Body of pancreas (tissue), 4 donors: ENCODE data around the gene IVNS1ABP. TPM values are rescaled to one million over a fixed set of nuclear protein-coding genes. Genes with fewer than 3 reads are reported as not detected.

Experiments
- ATAC-seq: fragments of 150-250 bp; one replicate; pipeline ENCODE4 v1.9.1; 2016
- DNase-seq, 4 donors: peaks; one replicate each; pipeline ENCODE4 v3.0.0-alpha.2; 2019
- H3K27ac ChIP-seq, 4 donors: fragments of 200-600 bp; sonication (generic); 1 replicate in 3 of 4; 2 replicates in 1 of 4; pipeline versions ENCODE4 v1.5.1 to v1.6.1; 2016 to 2019; ENCODE audit warnings: mild to moderate bottlenecking in 1 of 4, mixed read lengths in 1 of 4, moderate library complexity in 1 of 4
- H3K27me3 ChIP-seq, 2 donors: fragments of 200-600 bp; sonication (generic); one replicate each; pipeline ENCODE4 v1.6.0; 2016; ENCODE audit warnings: mild to moderate bottlenecking in 1 of 2
- H3K36me3 ChIP-seq, 2 donors: fragments of 200-600 bp; sonication (generic); replicated peaks in 1 of 2; 2 replicates each; pipeline ENCODE4 v1.5.1; 2016; ENCODE audit warnings: low read depth in 2 of 2; ENCODE audit not compliant: insufficient read depth in 1 of 2
- H3K4me1 ChIP-seq: fragments of 200-600 bp; sonication (generic); one replicate; pipeline ENCODE4 v1.6.0; 2016
- H3K4me3 ChIP-seq, 2 donors: fragments of 200-600 bp; sonication (generic); 1 replicate in 1 of 2; 2 replicates in 1 of 2; pipeline ENCODE4 v1.5.1; 2016 to 2019
- H3K9me3 ChIP-seq, 3 donors: fragments of 200-600 bp; sonication (generic); 1 replicate in 2 of 3; 2 replicates in 1 of 3; pipeline ENCODE4 v1.5.1; 2016
- POLR2A ChIP-seq, 3 donors: fragments of 450-650 bp; IDR thresholded peaks; one replicate each; pipeline ENCODE4 v1.6.1; 2016; ENCODE audit warnings: antibody characterized with exemption in 3 of 3, mild to moderate bottlenecking in 2 of 3
- WGBS, 2 donors: methylation state at CpG; one replicate each; pipeline ENCODE4 v1.1.5; 2017; 5-methylcytosine and 5-hydroxymethylcytosine counted together
- intact Hi-C: fragments of 100-400 bp; cut with DNase I; formaldehyde crosslinking; loops from one replicate; pipeline ENCODE4 v1.15.1; 2023
- total RNA-seq, 2 donors: library from RNA; depleted of rRNA; stranded (reverse); fragments of >200 nt; gene quantifications; one replicate each; pipeline ENCODE4 v1.1.0, GENCODE V29; 2016
- TF ChIP-seq, protein P1 (sequence below), 7 experiments: fragments of 450-650 bp in 4 of 7; fragments of 200-600 bp in 3 of 7; sonication (generic) in 3 of 7; IDR thresholded peaks; one replicate each; pipeline ENCODE4 v1.5.1; 2016 to 2019; ENCODE audit warnings: antibody characterized with exemption in 7 of 7

Gene IVNS1ABP
- total RNA-seq, 2 donors from 2014 or later = 33.6 to 43.8 TPM

DNA sequence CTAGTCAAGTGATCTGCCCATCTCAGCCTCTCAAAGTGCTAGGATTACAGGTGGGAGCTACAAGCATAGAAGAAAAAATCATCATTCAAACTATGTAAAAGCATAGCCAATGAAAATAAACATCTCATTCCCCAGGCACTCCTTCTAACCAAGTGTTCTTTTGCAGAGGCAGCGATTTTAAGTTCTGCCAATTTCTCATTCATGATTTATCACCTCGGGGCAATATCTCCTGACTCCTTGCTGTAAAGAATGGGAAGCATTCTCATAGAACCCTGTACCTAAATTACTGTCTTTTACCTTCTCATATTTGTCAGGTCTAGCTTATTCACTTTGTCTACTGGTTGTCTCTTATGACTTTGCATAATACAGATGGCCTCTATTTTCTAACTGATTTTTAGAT lies 32.5 kb upstream of the IVNS1ABP start:
- Histone ChIP-seq H3K4me1 (peaks cover 5% of the 10 kb centered on the region), H3K27me3 (no peaks in the 10 kb centered on the region), H3K9me3 (no peaks in the 10 kb centered on the region), H3K27ac (no peak overlapping the region), H3K4me3 (no peak overlapping the region), H3K36me3 (no peaks in the 10 kb centered on the region)
- DNase-seq = no peak
- no peak for ATAC-seq
- intact Hi-C loops = no loop called here
- WGBS, 2 donors = 90 to 96% methylated on average over 2 of the region's 2 CpGs
- no peak for TF ChIP-seq POLR2A (IDR thresholded peaks at IDR 0.05)
- TF ChIP-seq, protein P1, sequence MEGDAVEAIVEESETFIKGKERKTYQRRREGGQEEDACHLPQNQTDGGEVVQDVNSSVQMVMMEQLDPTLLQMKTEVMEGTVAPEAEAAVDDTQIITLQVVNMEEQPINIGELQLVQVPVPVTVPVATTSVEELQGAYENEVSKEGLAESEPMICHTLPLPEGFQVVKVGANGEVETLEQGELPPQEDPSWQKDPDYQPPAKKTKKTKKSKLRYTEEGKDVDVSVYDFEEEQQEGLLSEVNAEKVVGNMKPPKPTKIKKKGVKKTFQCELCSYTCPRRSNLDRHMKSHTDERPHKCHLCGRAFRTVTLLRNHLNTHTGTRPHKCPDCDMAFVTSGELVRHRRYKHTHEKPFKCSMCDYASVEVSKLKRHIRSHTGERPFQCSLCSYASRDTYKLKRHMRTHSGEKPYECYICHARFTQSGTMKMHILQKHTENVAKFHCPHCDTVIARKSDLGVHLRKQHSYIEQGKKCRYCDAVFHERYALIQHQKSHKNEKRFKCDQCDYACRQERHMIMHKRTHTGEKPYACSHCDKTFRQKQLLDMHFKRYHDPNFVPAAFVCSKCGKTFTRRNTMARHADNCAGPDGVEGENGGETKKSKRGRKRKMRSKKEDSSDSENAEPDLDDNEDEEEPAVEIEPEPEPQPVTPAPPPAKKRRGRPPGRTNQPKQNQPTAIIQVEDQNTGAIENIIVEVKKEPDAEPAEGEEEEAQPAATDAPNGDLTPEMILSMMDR (IDR thresholded peaks at IDR 0.05) = no peak

DNA sequence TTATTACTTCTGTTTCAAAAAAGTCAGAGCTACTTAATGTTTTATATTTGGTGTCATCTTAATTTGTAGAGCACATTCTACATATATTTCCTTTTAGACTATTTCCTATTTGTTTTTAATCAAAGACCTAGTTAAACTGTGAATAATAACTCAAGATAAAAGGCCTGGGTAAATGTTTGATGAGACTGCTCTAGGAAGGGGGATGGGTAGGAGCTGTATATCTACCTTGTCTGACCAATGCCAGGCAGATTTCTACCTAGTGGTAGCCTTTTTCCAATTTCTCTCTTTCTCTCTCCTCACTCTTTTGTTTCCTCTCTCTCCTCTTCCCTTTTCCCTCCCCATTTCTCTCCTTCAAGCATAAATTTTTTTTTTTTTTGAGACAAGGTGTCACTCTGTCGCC lies 31.9 kb upstream of the IVNS1ABP start:
- Histone ChIP-seq H3K4me3 (no peak overlapping the region), H3K36me3 (no peaks in the 10 kb centered on the region), H3K4me1 (peaks cover 5% of the 10 kb centered on the region), H3K9me3 (no peaks in the 10 kb centered on the region), H3K27ac (no peak overlapping the region), H3K27me3 (no peaks in the 10 kb centered on the region)
- intact Hi-C loops = no loop called here
- no peak for ATAC-seq
- TF ChIP-seq POLR2A (IDR thresholded peaks at IDR 0.05) = no peak
- TF ChIP-seq, protein P1 (IDR thresholded peaks at IDR 0.05) = no peak
- DNase-seq = no peak
- 50 to 69% methylated on average over 1 of the region's 1 CpG for whole genome bisulfite sequencing, 2 donors

DNA sequence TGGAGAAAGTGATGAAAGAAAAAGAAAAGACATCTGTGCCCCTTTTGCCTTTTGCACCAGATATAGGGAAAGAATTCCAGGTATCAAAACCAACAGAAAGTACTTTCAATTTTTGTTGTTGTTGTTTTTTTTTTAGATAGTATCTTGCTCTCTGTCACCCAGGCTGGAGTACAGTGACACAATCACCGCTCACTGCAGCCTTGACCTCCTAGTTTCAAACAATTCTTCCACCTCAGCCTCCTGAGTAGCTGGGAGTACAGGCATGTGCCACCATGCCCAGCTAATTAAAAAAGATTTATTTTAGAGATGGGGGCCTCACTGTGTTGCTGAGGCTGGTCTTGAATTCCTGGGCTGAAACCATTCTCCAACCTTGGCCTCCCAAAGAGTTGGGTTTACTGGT lies 31.3 kb upstream of the IVNS1ABP start:
- H3K27ac ChIP-seq = no peak overlapping the region
- no peaks in the 10 kb centered on the region for H3K27me3 ChIP-seq
- H3K36me3 ChIP-seq = no peaks in the 10 kb centered on the region
- no peaks in the 10 kb centered on the region for H3K9me3 ChIP-seq
- intact Hi-C loops = no loop called here
- DNase-seq = no peak
- no peak for ATAC-seq
- H3K4me3 ChIP-seq = no peak overlapping the region
- no peak for TF ChIP-seq POLR2A (IDR thresholded peaks at IDR 0.05)
- peaks cover 8% of the 10 kb centered on the region for H3K4me1 ChIP-seq
- 57 to 75% methylated on average over 1 of the region's 1 CpG for WGBS, 2 donors

DNA sequence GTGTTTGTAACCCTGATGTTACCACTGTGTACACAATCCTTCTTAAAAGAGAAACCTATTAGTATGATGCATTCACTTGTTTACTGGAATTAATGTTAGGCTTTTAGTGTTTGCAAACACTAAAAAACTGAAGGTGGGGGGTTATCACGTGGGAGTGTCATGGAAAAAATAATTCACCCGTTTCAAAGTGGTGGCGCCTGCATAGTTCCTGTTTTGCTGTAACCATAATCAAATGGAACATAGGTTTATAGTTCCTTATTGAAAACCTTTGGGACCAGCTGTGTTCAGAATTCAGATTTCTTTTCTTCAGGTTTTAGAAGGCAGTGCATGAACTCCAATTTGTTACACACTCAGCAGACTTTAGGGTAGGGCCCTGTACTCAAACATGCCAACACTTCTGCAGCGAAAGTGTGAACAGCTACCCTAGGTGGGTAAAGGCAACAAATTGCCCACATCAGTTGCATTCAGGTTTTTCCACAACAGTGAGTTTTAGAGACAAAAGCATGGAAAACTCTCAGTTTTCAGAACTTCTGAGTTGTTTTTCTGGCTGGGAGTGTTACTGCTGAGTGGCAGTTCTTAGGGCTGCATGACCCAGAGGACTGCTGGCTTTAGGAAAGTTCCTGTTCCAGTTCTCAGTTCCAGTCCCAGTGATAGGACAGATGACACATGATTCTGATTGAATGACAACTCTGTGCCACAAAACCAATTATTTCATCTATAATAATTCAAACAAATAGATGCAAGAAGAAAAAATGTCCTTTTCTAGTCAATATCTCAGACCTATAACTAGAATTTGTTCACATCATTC lies 29.1 kb upstream of the IVNS1ABP start:
- DNase-seq (peak in 1 of 4 donors; percentile 40), ATAC-seq (no peak)
- Histone ChIP-seq H3K36me3 (no peaks in the 10 kb centered on the region), H3K9me3 (no peaks in the 10 kb centered on the region), H3K27ac (peak overlapping the region in 1 of 4 donors; percentile 54), H3K4me3 (no peak overlapping the region), H3K27me3 (no peaks in the 10 kb centered on the region), H3K4me1 (peaks cover 15% of the 10 kb centered on the region)
- intact Hi-C loops = no loop called here
- TF ChIP-seq, protein P1 (IDR thresholded peaks at IDR 0.05) = no peak
- TF ChIP-seq POLR2A (IDR thresholded peaks at IDR 0.05) = no peak
- WGBS, 2 donors = 69% methylated on average over 4 of the region's 4 CpGs

DNA sequence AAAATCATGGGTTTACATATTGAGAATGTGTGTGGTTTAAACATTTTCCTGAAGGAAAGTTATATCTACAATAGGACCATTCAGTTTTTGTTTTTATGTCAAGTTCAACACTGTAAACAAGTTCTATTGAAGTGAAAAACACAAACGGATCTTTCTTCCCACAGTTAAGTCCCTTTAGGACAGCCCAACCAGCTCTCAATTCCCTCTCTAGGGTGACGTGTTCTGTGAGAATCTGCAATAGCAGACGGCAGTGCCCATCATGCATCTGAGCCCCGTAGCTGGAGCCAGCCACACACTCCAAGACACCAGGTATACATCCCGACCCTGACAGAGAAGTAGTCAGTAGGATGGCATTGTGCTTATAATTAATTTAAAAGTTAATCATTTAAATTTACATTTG lies 26.3 kb upstream of the IVNS1ABP start:
- Histone ChIP-seq H3K4me1 (peaks cover 9% of the 10 kb centered on the region), H3K27ac (no peak overlapping the region), H3K4me3 (no peak overlapping the region), H3K27me3 (no peaks in the 10 kb centered on the region), H3K9me3 (no peaks in the 10 kb centered on the region), H3K36me3 (no peaks in the 10 kb centered on the region)
- TF ChIP-seq, protein P1 (IDR thresholded peaks at IDR 0.05) = no peak
- TF ChIP-seq POLR2A (IDR thresholded peaks at IDR 0.05) = no peak
- ATAC-seq = no peak
- intact Hi-C loops = no loop called here
- 54 to 55% methylated on average over 5 of the region's 5 CpGs for WGBS, 2 donors
- no peak for DNase-seq
